B cell (primary cell): ENCODE results near the gene CHD2. TPM values are rescaled to one million over a fixed set of nuclear protein-coding genes. Genes with fewer than 3 reads are reported as not detected.

ENCODE experiments used
- ATAC-seq: fragments of 200-7000 bp; cut with Tn5 transposase; one replicate; pipeline ENCODE4 v1.10.0; 2021; ENCODE audit warnings: low read depth, mild to moderate bottlenecking, moderate number of reproducible peaks, moderate library complexity
- CTCF ChIA-PET: fragments of 350-600 bp; sonication (Branson Sonifier 250); formaldehyde crosslinking; loops from one replicate; lab custom pipeline; 2021; ENCODE audit warnings: antibody characterized with exemption, inconsistent platforms; lab: Charles Lee
- POLR2A ChIA-PET: fragments of 350-600 bp; sonication (Branson Sonifier 250); formaldehyde crosslinking; loops from one replicate; lab custom pipeline; 2021; ENCODE audit warnings: antibody characterized with exemption; lab: Charles Lee
- DNase-seq: peaks from one replicate; pipeline ENCODE4 v3.0.0; 2013
- H2AFZ ChIP-seq: 2 replicates; pipeline ENCODE4 v1.6.1; 2012; ENCODE audit warnings: mild to moderate bottlenecking, low read depth, low read length; ENCODE audit not compliant: insufficient read depth, poor library complexity, severe bottlenecking
- H3K27ac ChIP-seq, 2 donors: 1 replicate in 1 of 2; 2 replicates in 1 of 2; pipeline ENCODE4 v1.5.1; 2012 to 2013; ENCODE audit warnings: low read length in 2 of 2, mild to moderate bottlenecking in 2 of 2, moderate library complexity in 1 of 2
- H3K27me3 ChIP-seq, 4 experiments: fragments of 200-600 bp in 1 of 4; sonication (generic) in 1 of 4; replicated peaks in 1 of 4; 1 replicate in 2 of 4; 2 replicates in 2 of 4; pipeline versions ENCODE4 v1.6.1 to v1.7.0; 2013 to 2016; ENCODE audit warnings: low read length in 3 of 4, mild to moderate bottlenecking in 2 of 4, mixed read lengths in 1 of 4, moderate library complexity in 1 of 4; ENCODE audit not compliant: insufficient read depth in 4 of 4, control insufficient read depth in 3 of 4; ENCODE audit errors: control extremely low read depth in 1 of 4
- H3K36me3 ChIP-seq, 2 experiments: replicated peaks in 1 of 2; 1 replicate in 1 of 2; 2 replicates in 1 of 2; pipeline versions ENCODE4 v1.6.1 to v1.7.1; 2013; ENCODE audit warnings: low read length in 1 of 2; ENCODE audit not compliant: insufficient read depth in 2 of 2, control insufficient read depth in 1 of 2; ENCODE audit errors: control extremely low read depth in 1 of 2, extremely low read depth in 1 of 2
- H3K4me1 ChIP-seq, 2 donors: fragments of 200-600 bp in 1 of 2; sonication (generic) in 1 of 2; 1 replicate in 1 of 2; 2 replicates in 1 of 2; pipeline versions ENCODE4 v1.5.1 to v1.6.1; 2013 to 2017; ENCODE audit warnings: low read length in 2 of 2; ENCODE audit not compliant: control insufficient read depth in 2 of 2, insufficient read depth in 2 of 2
- H3K4me2 ChIP-seq: replicated peaks from 2 replicates; pipeline ENCODE3; 2012; ENCODE audit warnings: mild to moderate bottlenecking, low read depth, low read length; ENCODE audit not compliant: poor library complexity, severe bottlenecking
- H3K4me3 ChIP-seq, 5 experiments: fragments of 200-600 bp in 1 of 5; sonication (generic) in 1 of 5; 1 replicate in 3 of 5; 2 replicates in 2 of 5; pipeline versions ENCODE4 v1.5.1 to v1.7.0; 2011 to 2016; ENCODE audit warnings: low read length in 4 of 5, mild to moderate bottlenecking in 4 of 5, low read depth in 2 of 5, control low read depth in 1 of 5, moderate library complexity in 1 of 5; ENCODE audit not compliant: insufficient read depth in 1 of 5; ENCODE audit errors: control extremely low read depth in 1 of 5, extremely low read depth in 1 of 5
- H3K79me2 ChIP-seq: fragments of 200-600 bp; sonication (generic); one replicate; pipeline ENCODE4 v1.6.0; 2016; ENCODE audit warnings: low read length; ENCODE audit not compliant: control insufficient read depth, insufficient read depth
- H3K9ac ChIP-seq: fragments of 200-600 bp; sonication (generic); 2 replicates; pipeline ENCODE4 v1.6.1; 2017; ENCODE audit warnings: mild to moderate bottlenecking, low read length, moderate library complexity
- H3K9me3 ChIP-seq, 3 donors: one replicate each; pipeline versions ENCODE4 v1.6.1 to v1.7.1; 2013; ENCODE audit warnings: low read length in 2 of 3; ENCODE audit not compliant: control insufficient read depth in 2 of 3, insufficient read depth in 1 of 3; ENCODE audit errors: control extremely low read depth in 1 of 3
- H4K20me1 ChIP-seq: 2 replicates; pipeline ENCODE4 v1.6.0; 2012; ENCODE audit warnings: mild to moderate bottlenecking, low read length; ENCODE audit not compliant: insufficient read depth, control insufficient read depth, poor library complexity, severe bottlenecking
- H3K27ac Mint-ChIP-seq: one replicate; pipeline ENCODE4 v1.8.0; 2021; ENCODE audit warnings: mixed read lengths
- H3K27me3 Mint-ChIP-seq: one replicate; pipeline ENCODE4 v1.8.0; 2021; ENCODE audit warnings: mixed read lengths
- H3K4me1 Mint-ChIP-seq: one replicate; pipeline ENCODE4 v1.8.0; 2021; ENCODE audit warnings: mixed read lengths
- H3K4me3 Mint-ChIP-seq: one replicate; pipeline ENCODE4 v1.8.0; 2021; ENCODE audit warnings: mixed read lengths
- H3K9me3 Mint-ChIP-seq: one replicate; pipeline ENCODE4 v1.8.0; 2022; ENCODE audit warnings: mixed read lengths; ENCODE audit not compliant: insufficient read depth
- EZH2 ChIP-seq: IDR thresholded peaks from 2 replicates; pipeline ENCODE4 v1.6.1; 2012; ENCODE audit warnings: borderline replicate concordance, low read depth, mild to moderate bottlenecking, moderate library complexity, low read length; ENCODE audit not compliant: insufficient read depth, poor library complexity, severe bottlenecking
- WGBS: methylation state at CpG from one replicate; pipeline ENCODE4 v1.1.5; 2013; ENCODE audit warnings: missing lambda C conversion rate; ENCODE audit not compliant: insufficient coverage; 5-methylcytosine and 5-hydroxymethylcytosine counted together
- intact Hi-C: fragments of 100-400 bp; cut with micrococcal nuclease; formaldehyde crosslinking; loops from one replicate; pipeline ENCODE4 v1.10.0; 2022
- polyA plus RNA-seq: library from polyadenylated mRNA; depleted of rRNA; stranded (reverse); fragments of >200 nt; gene quantifications from 2 replicates; pipeline ENCODE4 v1.2.3, GENCODE V29; 2012
- total RNA-seq, 2 donors: library from RNA; stranded (reverse); fragments of 120-200 nt in 1 of 2; gene quantifications; 1 replicate in 1 of 2; 2 replicates in 1 of 2; pipeline versions ENCODE4 v1.2.3 to v1.2.4, GENCODE V29; 2013 to 2022
- TF ChIP-seq, protein P1 (sequence below): fragments of 200-600 bp; IDR thresholded peaks from one replicate; pipeline ENCODE4 v1.8.0; 2022; ENCODE audit warnings: antibody characterized with exemption, mild to moderate bottlenecking

CHD2 gene
- total and polyA plus RNA-seq, 2 donors (not counting 1 experiment from before 2014, with no cell fraction given): 86.9 to 353 TPM

DNA sequence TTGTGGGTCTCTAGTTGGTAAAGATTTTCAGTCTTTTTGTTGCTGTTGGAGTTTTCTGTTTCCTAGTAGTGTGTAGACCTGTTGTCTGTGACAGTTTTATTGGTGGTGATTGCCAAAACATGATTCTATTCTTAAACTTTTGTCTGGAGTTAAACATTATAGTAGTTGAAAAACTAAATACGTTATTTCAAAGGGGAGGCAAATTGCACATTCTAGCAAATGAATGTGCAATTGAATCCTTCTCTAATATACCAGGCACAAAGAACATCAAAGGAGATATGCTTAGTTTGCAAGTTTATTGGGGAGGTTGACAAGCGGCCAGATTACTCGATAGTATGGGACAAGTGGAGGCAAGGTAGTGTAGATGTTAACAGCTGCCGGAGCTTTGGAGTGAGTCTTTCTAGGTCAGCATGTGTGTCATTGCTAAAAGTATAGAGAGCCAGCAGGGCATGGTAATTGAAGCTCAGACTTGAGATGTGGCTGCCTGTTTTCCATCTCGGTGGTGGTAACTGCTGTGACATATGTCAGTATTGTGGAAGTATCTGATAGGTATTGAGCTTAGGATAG lies 20.6 kb downstream of the CHD2 start:
- no peak overlapping the region for H3K4me2 ChIP-seq
- peaks cover 51 to 56% of the 10 kb centered on the region in 2 donors for H3K4me1 ChIP-seq

More for the DNA sequence above, 20.6 kb downstream of the CHD2 start:
- no peak for ATAC-seq
- peaks cover 71% of the 10 kb centered on the region for H3K4me1 Mint-ChIP-seq
- Histone ChIP-seq H3K4me3 (no peak overlapping the region), H2AFZ (no peak overlapping the region), H3K9ac (no peak overlapping the region), H3K9me3 (peaks cover 0 to 2% (median 0%) of the 10 kb centered on the region in 3 donors), H3K79me2 (peaks cover 98% of the 10 kb centered on the region), H3K36me3 (peaks cover 4 to 44% of the 10 kb centered on the region in 2 experiments), H4K20me1 (peaks cover 4% of the 10 kb centered on the region), H3K27me3 (no peaks in the 10 kb centered on the region), H3K27ac (peak overlapping the region in 1 of 2 donors; percentile 83)
- intact Hi-C loops: loop anchor here (5.0 kb wide), 1 partner anchor 37 kb away; no protein-coding TSS in a partner anchor
- H3K27ac Mint-ChIP-seq: peak overlapping the region; percentile 53
- POLR2A ChIA-PET: interaction anchor here (0.5 to 1.8 kb wide), 3 partner anchors 38 to 112 kb away, joined by 3 to 5 read pairs (median 4); no protein-coding TSS in a partner anchor
- H3K4me3 Mint-ChIP-seq: peak overlapping the region; percentile 0
- CTCF ChIA-PET: interaction anchor here (0.8 to 10.1 kb wide), 7 partner anchors 9 to 125 kb away, joined by 4 to 188 read pairs (median 5); partner anchors contain the start of gene CHD2
- H3K27me3 Mint-ChIP-seq: no peaks in the 10 kb centered on the region
- DNase-seq: no peak
- WGBS: 92% methylated on average over 4 of the region's 5 CpGs
- H3K9me3 Mint-ChIP-seq: no peaks in the 10 kb centered on the region
- TF ChIP-seq, protein P1, sequence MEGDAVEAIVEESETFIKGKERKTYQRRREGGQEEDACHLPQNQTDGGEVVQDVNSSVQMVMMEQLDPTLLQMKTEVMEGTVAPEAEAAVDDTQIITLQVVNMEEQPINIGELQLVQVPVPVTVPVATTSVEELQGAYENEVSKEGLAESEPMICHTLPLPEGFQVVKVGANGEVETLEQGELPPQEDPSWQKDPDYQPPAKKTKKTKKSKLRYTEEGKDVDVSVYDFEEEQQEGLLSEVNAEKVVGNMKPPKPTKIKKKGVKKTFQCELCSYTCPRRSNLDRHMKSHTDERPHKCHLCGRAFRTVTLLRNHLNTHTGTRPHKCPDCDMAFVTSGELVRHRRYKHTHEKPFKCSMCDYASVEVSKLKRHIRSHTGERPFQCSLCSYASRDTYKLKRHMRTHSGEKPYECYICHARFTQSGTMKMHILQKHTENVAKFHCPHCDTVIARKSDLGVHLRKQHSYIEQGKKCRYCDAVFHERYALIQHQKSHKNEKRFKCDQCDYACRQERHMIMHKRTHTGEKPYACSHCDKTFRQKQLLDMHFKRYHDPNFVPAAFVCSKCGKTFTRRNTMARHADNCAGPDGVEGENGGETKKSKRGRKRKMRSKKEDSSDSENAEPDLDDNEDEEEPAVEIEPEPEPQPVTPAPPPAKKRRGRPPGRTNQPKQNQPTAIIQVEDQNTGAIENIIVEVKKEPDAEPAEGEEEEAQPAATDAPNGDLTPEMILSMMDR: no peak
- TF ChIP-seq EZH2: no peak
